Parathyroid adenoma (tissue), 2 donors: ENCODE results near the gene MAN1A2.
"Not testable (repeated sequence)": the region's sequence is repeated elsewhere in the genome, so short reads cannot be mapped to it uniquely, and the experiment has no call there.

Experiments
- H2AFZ ChIP-seq: fragments of 300-600 bp; sonication (generic); one replicate; pipeline ENCODE4 v1.7.0; 2017; ENCODE audit warnings: antibody characterized with exemption, mild to moderate bottlenecking
- H3K27ac ChIP-seq: fragments of 300-600 bp; sonication (generic); one replicate; pipeline ENCODE4 v1.7.0; 2017
- H3K27me3 ChIP-seq: fragments of 300-600 bp; sonication (generic); one replicate; pipeline ENCODE4 v1.7.0; 2017; ENCODE audit warnings: low read length; ENCODE audit not compliant: control insufficient read depth, insufficient read depth
- H3K36me3 ChIP-seq: fragments of 300-600 bp; sonication (generic); one replicate; pipeline ENCODE4 v1.7.0; 2017; ENCODE audit warnings: low read length; ENCODE audit not compliant: control insufficient read depth, insufficient read depth
- H3K4me1 ChIP-seq: fragments of 300-600 bp; sonication (generic); one replicate; pipeline ENCODE4 v1.7.0; 2017; ENCODE audit warnings: control low read depth
- H3K4me2 ChIP-seq: fragments of 300-600 bp; sonication (generic); one replicate; pipeline ENCODE4 v1.7.0; 2017; ENCODE audit warnings: low read length
- H3K4me3 ChIP-seq: fragments of 300-600 bp; sonication (generic); one replicate; pipeline ENCODE4 v1.7.0; 2017; ENCODE audit warnings: low read depth, low read length
- H3K79me2 ChIP-seq: fragments of 300-600 bp; sonication (generic); one replicate; pipeline ENCODE4 v1.7.0; 2017; ENCODE audit warnings: control low read depth
- H3K9ac ChIP-seq: fragments of 300-600 bp; sonication (generic); one replicate; pipeline ENCODE4 v1.7.0; 2017; ENCODE audit warnings: mild to moderate bottlenecking
- H3K9me3 ChIP-seq: fragments of 300-600 bp; sonication (generic); one replicate; pipeline ENCODE4 v1.7.0; 2017; ENCODE audit warnings: low read length; ENCODE audit not compliant: control insufficient read depth
- CTCF ChIP-seq: fragments of 300-600 bp; sonication (generic); IDR thresholded peaks from one replicate; pipeline ENCODE4 v1.7.0; 2017; ENCODE audit warnings: antibody characterized with exemption, mild to moderate bottlenecking
- donor health status: primary hyperparathyroidism.

Gene MAN1A2

DNA sequence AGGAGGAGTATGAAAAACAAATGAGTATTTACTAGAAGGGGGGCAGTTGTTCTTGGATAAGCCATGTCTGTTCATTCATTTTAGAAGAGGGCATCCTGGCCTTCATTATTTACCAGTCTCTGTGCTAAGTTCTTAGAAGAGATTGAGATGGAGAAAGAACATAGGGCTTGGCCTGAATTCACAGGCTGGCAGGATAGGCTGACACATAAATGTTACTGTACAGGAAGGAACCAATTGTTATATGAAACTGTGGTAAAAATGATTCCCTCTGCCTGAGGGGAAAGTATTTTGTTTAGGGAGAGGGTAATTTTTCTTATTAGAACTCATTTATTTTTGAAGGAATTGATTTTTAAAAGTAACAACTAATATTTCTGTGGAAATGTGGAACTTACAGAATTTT lies 99.5 kb downstream of the MAN1A2 start:
- Histone ChIP-seq H3K9me3 (no peaks in the 10 kb centered on the region), H3K27ac (no peak overlapping the region), H3K36me3 (no peaks in the 10 kb centered on the region), H3K4me3 (no peak overlapping the region), H2AFZ (no peak overlapping the region), H3K79me2 (no peaks in the 10 kb centered on the region), H3K4me1 (no peaks in the 10 kb centered on the region), H3K9ac (no peak overlapping the region), H3K27me3 (no peaks in the 10 kb centered on the region), H3K4me2 (no peak overlapping the region)
- no peak for TF ChIP-seq CTCF

- Histone ChIP-seq H3K4me1 (no peaks in the 10 kb centered on the region), H3K27me3 (no peaks in the 10 kb centered on the region), H3K36me3 (no peaks in the 10 kb centered on the region), H3K9me3 (no peaks in the 10 kb centered on the region), H2AFZ (no peak overlapping the region), H3K4me3 (no peak overlapping the region), H3K27ac (no peak overlapping the region), H3K9ac (no peak overlapping the region), H3K79me2 (no peaks in the 10 kb centered on the region), H3K4me2 (no peak overlapping the region)
- no peak for TF ChIP-seq CTCF
Observed at GRCh38 chr1:117467336-117467735, 100.1 kb downstream of the MAN1A2 start.

GRCh38 chr1:117473063-117473462 lies 105.8 kb downstream of the MAN1A2 start:
- TF ChIP-seq CTCF, result no peak
- Histone ChIP-seq H3K79me2 (no peaks in the 10 kb centered on the region), H3K4me2 (no peak overlapping the region), H3K36me3 (no peaks in the 10 kb centered on the region), H3K4me1 (no peaks in the 10 kb centered on the region), H2AFZ (no peak overlapping the region), H3K9ac (no peak overlapping the region), H3K27ac (no peak overlapping the region), H3K9me3 (no peaks in the 10 kb centered on the region), H3K27me3 (no peaks in the 10 kb centered on the region), H3K4me3 (no peak overlapping the region)

GRCh38 chr1:117475495-117475894 lies 108.2 kb downstream of the MAN1A2 start:
- H2AFZ ChIP-seq, H3K9me3 ChIP-seq, H3K79me2 ChIP-seq, H3K4me1 ChIP-seq, H3K27me3 ChIP-seq, H3K4me2 ChIP-seq, H3K36me3 ChIP-seq, H3K9ac ChIP-seq, H3K4me3 ChIP-seq, H3K27ac ChIP-seq: not testable (repeated sequence)

DNA sequence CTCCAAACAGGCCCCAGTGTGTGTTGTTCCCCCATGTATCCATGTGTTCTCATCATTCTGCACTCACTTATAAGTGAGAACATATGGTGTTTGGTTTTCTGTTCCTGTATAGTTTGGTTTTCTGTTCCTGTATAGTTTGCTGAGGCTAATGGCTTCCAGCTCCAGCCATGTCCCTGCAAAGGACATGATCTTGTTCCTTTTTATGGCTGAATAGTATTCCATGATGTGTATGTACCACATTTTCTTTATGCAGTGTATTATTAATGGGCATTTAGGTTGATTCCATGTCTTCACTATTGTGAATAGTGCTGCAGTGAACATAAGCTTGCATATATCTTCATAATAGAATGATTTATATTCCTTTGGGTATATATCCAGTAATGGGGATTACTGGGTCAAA lies 111.8 kb downstream of the MAN1A2 start:
- H3K36me3 ChIP-seq, result no peaks in the 10 kb centered on the region
- no peak overlapping the region for H3K4me3 ChIP-seq
- H3K27ac ChIP-seq, result no peak overlapping the region
- no peaks in the 10 kb centered on the region for H3K9me3 ChIP-seq
- H3K79me2 ChIP-seq, result no peaks in the 10 kb centered on the region
- no peaks in the 10 kb centered on the region for H3K27me3 ChIP-seq
- no peak for TF ChIP-seq CTCF
- no peaks in the 10 kb centered on the region for H3K4me1 ChIP-seq
- no peak overlapping the region for H3K9ac ChIP-seq
- H2AFZ ChIP-seq, result no peak overlapping the region
- no peak overlapping the region for H3K4me2 ChIP-seq
